HG02610 (cell line): ENCODE data around the gene ETNK1.

ENCODE experiments used
- ATAC-seq: cut with Tn5 transposase; IDR thresholded peaks from one replicate; pipeline ENCODE4 v1.9.1; 2021; ENCODE audit warnings: mild to moderate bottlenecking, moderate library complexity; ENCODE audit not compliant: unreplicated experiment

Gene ETNK1

GRCh38 chr12:22631863-22632463 lies 7.0 kb downstream of the ETNK1 start:
- ATAC-seq = no peak

DNA sequence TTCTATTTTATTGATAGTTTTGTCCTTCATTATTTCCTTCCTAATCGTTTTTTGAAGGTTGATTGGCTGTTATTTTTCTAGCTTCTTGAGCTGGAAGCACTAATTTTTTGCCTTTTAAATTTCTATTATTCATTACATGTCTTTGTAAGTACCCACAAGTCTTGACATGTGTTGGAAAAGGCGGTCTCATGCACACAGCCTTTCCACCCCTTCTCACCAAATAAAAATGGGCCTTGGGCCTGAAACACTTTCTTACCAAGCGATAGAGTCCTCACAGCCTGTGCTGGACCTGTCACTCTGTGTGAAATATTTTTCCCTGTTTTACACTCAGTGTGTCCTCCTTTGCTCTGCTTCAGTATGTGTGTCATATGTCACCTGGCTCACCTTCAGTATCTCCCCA lies 9.9 kb downstream of the ETNK1 start:
- ATAC-seq = no peak

GRCh38 chr12:22635812-22636211 lies 10.8 kb downstream of the ETNK1 start:
- no peak for ATAC-seq

DNA sequence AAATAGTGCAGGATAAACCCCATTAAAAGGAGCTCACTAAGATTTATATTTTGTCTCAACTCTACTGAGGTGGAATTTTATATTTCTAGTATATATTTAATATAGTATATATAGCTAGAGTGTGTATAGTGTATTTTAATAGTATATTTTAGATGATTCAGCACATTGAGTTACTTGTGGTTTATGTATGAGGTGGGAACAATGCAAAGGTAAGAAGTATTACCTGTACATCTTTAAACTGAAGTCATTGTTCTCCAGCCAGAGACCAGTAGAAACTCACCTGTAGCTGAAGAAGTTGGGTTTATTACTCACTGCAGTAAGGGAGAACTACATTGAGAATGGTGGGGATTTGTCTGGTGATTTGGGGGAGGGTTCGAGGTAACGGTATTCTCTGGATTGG lies 15.9 kb downstream of the ETNK1 start:
- ATAC-seq = no peak

DNA sequence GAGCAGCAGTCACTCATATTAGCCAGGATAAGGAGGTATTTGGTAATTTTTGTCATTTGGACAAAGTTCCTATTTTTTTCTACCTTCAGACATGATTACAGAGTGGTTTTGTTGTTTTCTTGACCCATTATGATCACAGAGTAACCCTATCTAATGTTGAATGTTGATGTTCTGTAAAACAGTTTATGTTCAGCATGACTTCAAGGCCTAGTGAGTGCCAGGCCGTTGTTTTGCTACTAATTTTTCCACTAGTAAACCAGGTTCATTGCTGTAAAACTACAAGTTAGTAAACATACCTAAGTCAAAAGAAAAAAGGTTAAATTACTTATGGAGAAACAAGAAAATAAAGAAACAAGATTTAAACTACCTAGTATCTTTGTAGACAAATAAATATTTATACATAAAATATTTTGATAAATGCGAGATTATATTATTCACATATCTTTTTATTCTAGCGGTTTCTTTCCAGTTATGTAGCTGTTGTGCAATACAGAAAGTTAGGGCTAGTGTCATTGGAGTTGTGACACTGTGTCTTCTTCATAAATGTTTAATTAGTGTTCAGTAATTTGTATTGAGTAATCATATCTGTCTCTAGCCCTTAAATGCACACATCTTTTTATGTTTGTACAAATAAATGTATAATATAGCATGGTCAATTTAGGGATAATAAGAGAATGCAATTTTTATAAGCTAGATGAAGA lies 16.5 kb downstream of the ETNK1 start:
- no peak for ATAC-seq

DNA sequence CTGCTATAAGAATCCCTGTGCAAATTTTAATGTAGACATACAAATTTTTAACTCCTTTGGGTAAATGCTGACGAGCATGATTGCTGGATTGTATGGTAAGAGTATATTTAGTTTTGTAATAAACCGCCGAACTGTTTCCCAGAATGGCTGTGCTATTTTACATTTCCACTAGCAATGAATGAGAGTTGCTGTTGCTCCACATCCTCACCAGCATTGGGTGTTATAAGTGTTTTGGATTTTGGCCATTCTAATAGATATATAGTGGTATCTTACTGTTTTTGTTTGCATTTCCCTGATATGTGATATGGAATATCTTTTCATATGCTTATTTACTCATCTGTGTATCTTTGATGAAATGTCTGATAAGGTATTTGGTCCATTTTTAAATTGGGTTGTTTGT lies 23.7 kb downstream of the ETNK1 start:
- no peak for ATAC-seq

GRCh38 chr12:22653075-22653474 lies 28.1 kb downstream of the ETNK1 start:
- no peak for ATAC-seq

DNA sequence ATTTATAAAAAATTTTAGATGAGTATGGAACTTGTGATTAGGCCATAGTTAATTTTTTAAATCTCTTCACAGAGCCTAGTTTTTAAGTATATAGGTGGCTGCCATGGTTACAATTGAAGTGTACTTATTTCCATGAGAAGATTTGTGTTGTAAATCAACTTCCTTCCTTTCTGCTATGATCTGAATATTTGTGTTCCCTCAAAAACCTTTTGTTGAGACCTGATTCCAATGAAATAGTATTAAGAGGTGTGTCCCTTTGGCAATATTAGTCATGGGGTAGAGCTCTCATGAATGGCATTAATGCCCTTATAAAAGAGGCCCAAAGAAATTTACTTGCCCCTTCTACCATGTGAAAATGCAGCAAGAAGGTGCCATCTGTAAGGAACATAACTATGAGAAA lies 28.8 kb downstream of the ETNK1 start:
- ATAC-seq = no peak

- no peak for ATAC-seq
Measured at GRCh38 chr12:22656376-22656775, 31.4 kb downstream of the ETNK1 start.

DNA sequence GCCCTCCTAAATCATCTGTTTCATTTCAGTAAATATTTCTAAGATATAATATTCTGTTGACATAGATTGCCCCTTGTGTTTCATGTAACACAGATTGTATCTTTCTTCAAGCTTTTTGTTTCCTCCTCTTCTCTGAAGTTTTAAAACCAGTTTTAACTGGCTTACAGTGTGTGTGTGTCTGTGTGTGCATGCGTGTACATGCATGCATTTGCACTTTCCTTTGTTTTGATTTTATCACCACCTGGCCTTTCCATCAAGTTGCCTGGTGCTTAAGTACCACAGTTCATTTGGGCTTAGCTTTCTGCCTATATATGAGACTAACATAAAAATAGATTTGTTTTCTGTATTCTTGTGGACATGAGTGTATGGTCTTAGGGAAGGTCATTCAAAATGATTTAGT lies 31.9 kb downstream of the ETNK1 start:
- ATAC-seq = no peak

GRCh38 chr12:22657538-22657937 lies 32.6 kb downstream of the ETNK1 start:
- peak; percentile 57 for ATAC-seq

DNA sequence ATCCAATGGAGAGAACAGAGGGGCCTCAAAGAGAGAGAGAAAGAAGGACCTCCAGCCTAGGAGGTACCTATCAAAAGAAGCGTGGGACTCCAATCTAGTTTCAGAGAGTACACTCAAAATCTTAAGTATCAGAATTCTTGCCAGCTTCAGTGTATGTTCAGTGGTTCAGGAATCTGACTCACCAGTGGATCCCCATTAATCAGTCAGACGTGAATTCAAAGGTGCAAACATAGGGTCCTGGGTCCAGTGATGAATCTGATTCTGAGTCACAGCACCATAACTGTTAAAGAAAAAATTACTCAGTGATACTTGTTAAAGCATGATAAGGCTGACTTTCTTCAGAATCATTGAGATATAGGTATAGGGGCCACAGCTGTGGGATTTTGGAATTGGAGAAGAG lies 33.2 kb downstream of the ETNK1 start:
- peak; percentile 80 for ATAC-seq

- no peak for ATAC-seq
Measured at GRCh38 chr12:22662356-22662755, 37.4 kb downstream of the ETNK1 start.

GRCh38 chr12:22665476-22665875 lies 40.5 kb downstream of the ETNK1 start:
- no peak for ATAC-seq

GRCh38 chr12:22667122-22667521 lies 42.2 kb downstream of the ETNK1 start:
- no peak for ATAC-seq

GRCh38 chr12:22668441-22668840 lies 43.5 kb downstream of the ETNK1 start:
- no peak for ATAC-seq

GRCh38 chr12:22670762-22671161 lies 45.8 kb downstream of the ETNK1 start:
- ATAC-seq = no peak

DNA sequence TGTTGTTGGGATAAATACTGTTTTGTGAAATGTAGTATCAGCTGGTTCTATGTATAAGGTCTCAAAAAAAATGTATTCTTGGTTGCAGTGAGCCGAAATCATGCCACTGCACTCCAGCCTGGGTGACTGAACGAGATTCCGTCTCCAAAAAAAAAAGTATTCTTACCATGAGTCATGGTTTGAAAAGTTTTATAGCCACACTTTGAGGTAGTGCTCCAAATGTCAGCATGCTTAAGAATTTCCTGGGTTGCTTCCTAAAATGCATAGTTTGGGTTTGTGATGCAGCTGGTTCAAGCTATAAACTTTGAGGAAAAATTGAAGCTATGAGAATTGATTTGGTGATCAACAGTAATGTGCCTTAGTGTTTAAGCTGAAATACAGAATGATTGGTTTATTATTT lies 48.0 kb downstream of the ETNK1 start:
- ATAC-seq = no peak

DNA sequence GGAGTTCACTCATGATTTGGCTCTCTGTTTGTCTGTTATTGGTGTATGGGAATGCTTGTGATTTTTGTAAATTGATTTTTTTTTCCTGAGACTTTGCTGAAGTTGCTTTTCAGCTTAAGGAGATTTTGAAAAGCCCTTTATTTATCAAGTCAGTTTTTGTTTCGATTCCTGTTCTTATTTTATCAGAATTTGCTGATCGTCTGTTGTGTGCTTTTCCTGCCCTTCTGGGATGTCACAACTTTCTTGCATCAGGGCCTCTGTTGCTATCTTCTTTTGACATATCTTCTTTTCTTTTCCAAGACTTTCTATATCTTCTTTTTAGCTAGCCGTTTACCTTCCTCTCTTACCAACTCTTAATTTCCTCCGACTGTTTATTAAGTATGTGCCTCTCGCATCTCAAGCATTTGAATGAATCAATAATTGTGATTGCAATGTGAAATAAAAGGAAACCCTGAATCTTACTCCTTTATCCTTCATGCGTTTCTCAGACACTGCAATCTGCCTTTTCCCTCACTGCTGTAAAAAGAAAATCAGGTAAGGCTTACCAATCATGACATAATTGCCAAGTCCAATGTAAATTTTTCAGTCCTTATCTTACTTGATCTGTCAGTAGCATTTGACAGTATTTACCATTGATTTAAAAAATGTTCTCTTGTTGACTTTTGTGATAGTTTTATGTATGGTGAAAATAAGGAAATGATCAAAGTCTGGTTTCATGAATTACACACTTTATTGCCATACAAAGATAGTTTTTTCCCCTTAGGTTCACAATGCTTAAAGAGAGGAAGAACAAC lies 53.0 kb downstream of the ETNK1 start:
- ATAC-seq = no peak

GRCh38 chr12:22682663-22683062 lies 57.7 kb downstream of the ETNK1 start:
- ATAC-seq = peak; percentile 63

GRCh38 chr12:22683131-22683530 lies 58.2 kb downstream of the ETNK1 start:
- peak; percentile 6 for ATAC-seq
